ENCODE data around the gene CLNK.

- TF ChIP-seq, protein P1, sequence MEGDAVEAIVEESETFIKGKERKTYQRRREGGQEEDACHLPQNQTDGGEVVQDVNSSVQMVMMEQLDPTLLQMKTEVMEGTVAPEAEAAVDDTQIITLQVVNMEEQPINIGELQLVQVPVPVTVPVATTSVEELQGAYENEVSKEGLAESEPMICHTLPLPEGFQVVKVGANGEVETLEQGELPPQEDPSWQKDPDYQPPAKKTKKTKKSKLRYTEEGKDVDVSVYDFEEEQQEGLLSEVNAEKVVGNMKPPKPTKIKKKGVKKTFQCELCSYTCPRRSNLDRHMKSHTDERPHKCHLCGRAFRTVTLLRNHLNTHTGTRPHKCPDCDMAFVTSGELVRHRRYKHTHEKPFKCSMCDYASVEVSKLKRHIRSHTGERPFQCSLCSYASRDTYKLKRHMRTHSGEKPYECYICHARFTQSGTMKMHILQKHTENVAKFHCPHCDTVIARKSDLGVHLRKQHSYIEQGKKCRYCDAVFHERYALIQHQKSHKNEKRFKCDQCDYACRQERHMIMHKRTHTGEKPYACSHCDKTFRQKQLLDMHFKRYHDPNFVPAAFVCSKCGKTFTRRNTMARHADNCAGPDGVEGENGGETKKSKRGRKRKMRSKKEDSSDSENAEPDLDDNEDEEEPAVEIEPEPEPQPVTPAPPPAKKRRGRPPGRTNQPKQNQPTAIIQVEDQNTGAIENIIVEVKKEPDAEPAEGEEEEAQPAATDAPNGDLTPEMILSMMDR (IDR thresholded peaks at IDR 0.05; ENCODE audit: low read length): no peak
- no peak for TF ChIP-seq EZH2 (IDR thresholded peaks at IDR 0.05; ENCODE audit: borderline replicate concordance, low read length)
Measured at GRCh38 chr4:10690185-10690907, 5.8 kb upstream of the CLNK start.

Data from OCI-LY1 (cell line).